SU-DHL-6 (cell line): Measurements from ENCODE around the gene PDIA5.

Experiments used
- H2AFZ ChIP-seq: fragments of 200-600 bp; sonication (generic); 2 replicates; pipeline ENCODE4 v1.6.1; 2014; ENCODE audit warnings: low read depth, mild to moderate bottlenecking, moderate library complexity, mixed read lengths, antibody characterized with exemption, low read length; ENCODE audit not compliant: severe bottlenecking
- H3F3A ChIP-seq: fragments of 200-600 bp; shearing (Covaris generic); 2 replicates; pipeline ENCODE4 v1.6.0; 2016; ENCODE audit warnings: antibody characterized with exemption, mild to moderate bottlenecking; ENCODE audit not compliant: insufficient read depth
- H3K27ac ChIP-seq: fragments of 200-600 bp; sonication (generic); 2 replicates; pipeline ENCODE4 v1.5.1; 2016; ENCODE audit warnings: low read depth, mild to moderate bottlenecking, low read length, moderate library complexity, mixed read lengths
- H3K27me3 ChIP-seq: fragments of 200-600 bp; sonication (generic), shearing (Covaris generic); 2 replicates; pipeline ENCODE4 v1.6.0; 2014; ENCODE audit warnings: mild to moderate bottlenecking, low read length
- H3K36me3 ChIP-seq: fragments of 200-600 bp; sonication (generic); 2 replicates; pipeline ENCODE4 v1.6.1; 2014; ENCODE audit warnings: mild to moderate bottlenecking, low read length, mixed read lengths
- H3K4me2 ChIP-seq: fragments of 300-600, 200-600 bp; shearing (Covaris generic), sonication (generic); 2 replicates; pipeline ENCODE4 v1.6.0; 2014; ENCODE audit warnings: low read length, low read depth, mild to moderate bottlenecking; ENCODE audit not compliant: poor library complexity, severe bottlenecking
- H3K4me3 ChIP-seq: fragments of 200-600 bp; sonication (generic); 2 replicates; pipeline ENCODE4 v1.5.1; 2014; ENCODE audit warnings: antibody characterized with exemption, low read length, mild to moderate bottlenecking, mixed read lengths; ENCODE audit not compliant: insufficient read depth, poor library complexity, severe bottlenecking
- H3K79me2 ChIP-seq: fragments of 200-600 bp; sonication (generic); 2 replicates; pipeline ENCODE4 v1.6.1; 2014; ENCODE audit warnings: mild to moderate bottlenecking, low read length, moderate library complexity; ENCODE audit not compliant: insufficient read depth
- H3K9ac ChIP-seq: fragments of 200-600 bp; sonication (generic); 2 replicates; pipeline ENCODE4 v1.7.0; 2014; ENCODE audit warnings: mild to moderate bottlenecking, low read length
- H3K9me2 ChIP-seq: fragments of 200-600 bp; sonication (generic); replicated peaks from 2 replicates; pipeline ENCODE4 v1.6.1; 2014; ENCODE audit warnings: low read length; ENCODE audit not compliant: insufficient read depth
- H3K9me3 ChIP-seq: fragments of 200-600 bp; sonication (generic); 2 replicates; pipeline ENCODE4 v1.6.1; 2014; ENCODE audit warnings: low read length, mixed read lengths; ENCODE audit not compliant: insufficient read depth
- H4K20me1 ChIP-seq: fragments of 200-600 bp; sonication (generic); 2 replicates; pipeline ENCODE4 v1.6.1; 2014; ENCODE audit warnings: low read depth, mild to moderate bottlenecking, antibody characterized with exemption, low read length, moderate library complexity, mixed read lengths
- EZH2phosphoT487 ChIP-seq: fragments of 200-600 bp; sonication (generic), shearing (Covaris generic); conservative IDR thresholded peaks from 2 replicates; pipeline ENCODE4 v1.6.1; 2018; ENCODE audit warnings: mild to moderate bottlenecking, antibody characterized with exemption, low read length, moderate library complexity, mixed read lengths
- TF ChIP-seq, protein P1 (sequence below): fragments of 200-600 bp; sonication (generic); IDR thresholded peaks from one replicate; pipeline ENCODE4 v1.5.1; 2017; ENCODE audit warnings: antibody characterized with exemption, mild to moderate bottlenecking, low read length, moderate library complexity; ENCODE audit not compliant: insufficient read depth, poor library complexity, severe bottlenecking

PDIA5 gene

DNA sequence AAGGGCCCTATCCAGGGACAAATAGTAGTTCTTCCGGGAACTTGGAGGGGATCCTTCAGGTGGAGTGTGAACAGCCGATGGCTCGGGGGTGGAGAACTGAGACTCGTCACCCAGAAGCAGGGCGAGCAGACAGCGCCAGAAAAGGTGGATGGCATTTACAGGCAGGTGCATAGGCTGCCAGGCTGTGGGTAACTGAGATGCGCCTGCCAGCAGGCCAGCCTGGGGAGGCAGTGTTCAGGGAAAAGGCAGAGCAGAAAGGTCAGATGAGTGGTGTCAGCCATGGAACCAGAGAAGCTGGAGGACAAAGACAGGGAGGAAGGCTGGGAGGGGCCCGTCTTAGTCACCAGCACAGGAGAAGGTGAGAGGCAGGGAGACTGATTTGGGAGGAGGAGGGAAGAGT lies 81.9 kb downstream of the PDIA5 start:
- no peak overlapping the region for H3K4me3 ChIP-seq
- H3K4me2 ChIP-seq = no peak overlapping the region
- H2AFZ ChIP-seq = no peak overlapping the region
- no peaks in the 10 kb centered on the region for H3K36me3 ChIP-seq
- H3K79me2 ChIP-seq = no peaks in the 10 kb centered on the region
- H3K27ac ChIP-seq = no peak overlapping the region
- no peak for TF ChIP-seq EZH2phosphoT487
- TF ChIP-seq, protein P1, sequence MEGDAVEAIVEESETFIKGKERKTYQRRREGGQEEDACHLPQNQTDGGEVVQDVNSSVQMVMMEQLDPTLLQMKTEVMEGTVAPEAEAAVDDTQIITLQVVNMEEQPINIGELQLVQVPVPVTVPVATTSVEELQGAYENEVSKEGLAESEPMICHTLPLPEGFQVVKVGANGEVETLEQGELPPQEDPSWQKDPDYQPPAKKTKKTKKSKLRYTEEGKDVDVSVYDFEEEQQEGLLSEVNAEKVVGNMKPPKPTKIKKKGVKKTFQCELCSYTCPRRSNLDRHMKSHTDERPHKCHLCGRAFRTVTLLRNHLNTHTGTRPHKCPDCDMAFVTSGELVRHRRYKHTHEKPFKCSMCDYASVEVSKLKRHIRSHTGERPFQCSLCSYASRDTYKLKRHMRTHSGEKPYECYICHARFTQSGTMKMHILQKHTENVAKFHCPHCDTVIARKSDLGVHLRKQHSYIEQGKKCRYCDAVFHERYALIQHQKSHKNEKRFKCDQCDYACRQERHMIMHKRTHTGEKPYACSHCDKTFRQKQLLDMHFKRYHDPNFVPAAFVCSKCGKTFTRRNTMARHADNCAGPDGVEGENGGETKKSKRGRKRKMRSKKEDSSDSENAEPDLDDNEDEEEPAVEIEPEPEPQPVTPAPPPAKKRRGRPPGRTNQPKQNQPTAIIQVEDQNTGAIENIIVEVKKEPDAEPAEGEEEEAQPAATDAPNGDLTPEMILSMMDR = no peak
- H4K20me1 ChIP-seq = no peaks in the 10 kb centered on the region
- no peaks in the 10 kb centered on the region for H3K27me3 ChIP-seq
- H3K9ac ChIP-seq = no peak overlapping the region
- H3K9me2 ChIP-seq = no peaks in the 10 kb centered on the region
- no peaks in the 10 kb centered on the region for H3K9me3 ChIP-seq
- H3F3A ChIP-seq = peaks cover 15% of the 10 kb centered on the region

- Histone ChIP-seq H4K20me1 (no peaks in the 10 kb centered on the region), H3K36me3 (no peaks in the 10 kb centered on the region)
These were observed 82.7 kb downstream of the PDIA5 start for GRCh38 chr3:123149525-123149924.

DNA sequence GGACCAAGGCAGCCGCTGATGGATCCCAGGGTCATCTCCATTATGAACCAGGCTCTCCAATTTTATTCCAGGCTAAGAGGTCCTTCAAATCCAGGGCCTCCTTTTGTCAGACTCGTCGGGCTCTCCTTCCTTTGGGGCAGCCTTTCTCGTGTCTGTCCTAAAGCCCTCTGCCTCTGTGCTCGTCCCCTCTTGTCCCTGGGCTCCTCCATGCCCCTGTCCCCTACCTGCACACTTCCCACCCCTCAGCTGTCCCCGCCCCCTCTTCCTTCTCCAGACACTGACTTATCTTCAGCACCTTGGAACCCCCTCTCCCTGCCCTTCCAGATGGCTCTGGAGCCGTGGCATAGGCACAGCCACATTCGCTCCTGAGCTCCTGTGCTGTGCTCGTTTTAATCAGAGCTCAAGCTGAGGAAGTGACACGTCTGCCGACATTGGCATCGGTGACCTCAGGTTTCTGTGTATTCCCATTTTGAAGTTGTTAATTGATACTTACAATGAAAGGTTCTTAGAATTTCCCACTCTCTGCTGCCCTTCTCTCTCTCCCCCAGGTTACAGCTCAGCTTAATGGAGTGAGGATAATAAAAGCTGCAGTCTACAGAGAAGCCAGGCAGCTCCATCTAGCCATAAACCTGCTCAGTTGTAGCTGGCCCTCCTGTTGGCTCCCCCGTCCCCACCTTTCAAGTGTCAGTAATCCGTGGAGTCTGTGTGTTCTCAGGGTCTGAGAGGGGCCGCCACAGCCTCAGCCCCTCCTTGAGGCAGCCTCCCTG lies 83.8 kb downstream of the PDIA5 start:
- no peak overlapping the region for H3K27ac ChIP-seq
- H3K9me3 ChIP-seq = no peaks in the 10 kb centered on the region
- no peak overlapping the region for H2AFZ ChIP-seq
- no peaks in the 10 kb centered on the region for H3K36me3 ChIP-seq
- no peak overlapping the region for H3K4me3 ChIP-seq
- H3K9ac ChIP-seq = no peak overlapping the region
- H3K27me3 ChIP-seq = no peaks in the 10 kb centered on the region
- no peaks in the 10 kb centered on the region for H4K20me1 ChIP-seq
- H3K4me2 ChIP-seq = no peak overlapping the region
- H3K9me2 ChIP-seq = no peaks in the 10 kb centered on the region
- peaks cover 15% of the 10 kb centered on the region for H3F3A ChIP-seq
- TF ChIP-seq, protein P1 = no peak
- no peak for TF ChIP-seq EZH2phosphoT487
- no peaks in the 10 kb centered on the region for H3K79me2 ChIP-seq

More at GRCh38 chr3:123149525-123149924, 82.7 kb downstream of the PDIA5 start:
- Histone ChIP-seq H3K9me2 (no peaks in the 10 kb centered on the region), H3K27me3 (no peaks in the 10 kb centered on the region), H3K9ac (no peak overlapping the region), H3F3A (peaks cover 15% of the 10 kb centered on the region), H3K9me3 (no peaks in the 10 kb centered on the region), H2AFZ (no peak overlapping the region), H3K27ac (no peak overlapping the region), H3K4me3 (no peak overlapping the region), H3K4me2 (no peak overlapping the region), H3K79me2 (no peaks in the 10 kb centered on the region)
- TF ChIP-seq EZH2phosphoT487 = no peak
- TF ChIP-seq, protein P1 = no peak
